ENCODE data around the gene DDTL.
"Not testable (repeated sequence)": the region's sequence is repeated elsewhere in the genome, so short reads cannot be mapped to it uniquely, and the experiment has no call there.

Gene DDTL

DNA sequence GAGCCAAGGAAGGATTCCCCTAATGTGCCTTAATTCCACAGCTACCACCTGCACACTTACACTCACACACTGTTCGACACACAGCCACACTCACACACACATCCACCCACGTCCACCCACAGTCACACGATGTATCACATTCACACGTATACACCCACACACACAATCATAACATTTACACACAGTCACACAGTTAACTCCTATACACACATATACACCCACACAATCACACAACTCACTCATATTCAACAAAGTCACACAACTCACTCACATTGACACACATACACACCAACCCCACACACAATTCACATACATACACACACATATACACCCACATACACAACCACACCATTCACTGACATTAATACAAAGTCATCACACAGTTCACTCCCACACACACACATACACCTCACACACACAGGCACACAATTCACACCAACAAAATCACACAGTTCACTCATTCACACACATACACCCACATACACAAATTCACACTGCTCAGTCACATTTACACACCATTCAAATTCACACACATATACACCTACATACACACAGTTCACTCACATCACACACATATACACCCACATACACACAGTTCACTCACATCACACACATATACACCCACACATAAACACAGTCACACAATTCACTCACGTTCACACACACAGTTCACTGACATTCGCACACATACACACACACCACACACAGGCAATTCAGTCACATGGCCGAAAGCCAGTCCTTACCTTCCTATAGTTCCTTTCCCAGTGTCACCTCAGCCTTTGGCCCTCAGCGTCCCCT lies 12.3 kb upstream of the DDTL start:
- not testable (repeated sequence) for H3K36me3 ChIP-seq (ENCODE audit: insufficient read depth, low read length); H3K4me1 ChIP-seq (ENCODE audit: insufficient read depth, low read length); H3K9me3 ChIP-seq (ENCODE audit: control insufficient read depth, insufficient read depth, low read length); H3K9ac ChIP-seq (ENCODE audit: low read depth, low read length)

DNA sequence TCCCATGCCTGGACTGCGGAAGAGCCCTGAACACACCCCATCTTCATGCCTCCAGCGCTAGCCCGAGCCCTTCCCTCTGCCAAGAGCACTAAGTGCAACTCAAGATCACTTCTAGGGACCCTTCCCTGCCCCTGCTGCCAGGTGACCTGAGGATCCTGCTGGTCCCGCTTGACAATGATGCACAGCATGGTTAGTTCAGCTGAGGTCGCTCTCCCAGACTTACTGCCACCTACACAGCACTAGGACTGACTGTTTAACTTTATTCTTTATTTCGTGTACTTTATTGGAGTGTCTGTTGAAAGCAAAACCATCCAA lies 11.7 kb upstream of the DDTL start:
- not testable (repeated sequence) for H3K9me3 ChIP-seq (ENCODE audit: control insufficient read depth, insufficient read depth, low read length); H3K9ac ChIP-seq (ENCODE audit: low read depth, low read length); H3K4me1 ChIP-seq (ENCODE audit: insufficient read depth, low read length); H3K36me3 ChIP-seq (ENCODE audit: insufficient read depth, low read length)

DNA sequence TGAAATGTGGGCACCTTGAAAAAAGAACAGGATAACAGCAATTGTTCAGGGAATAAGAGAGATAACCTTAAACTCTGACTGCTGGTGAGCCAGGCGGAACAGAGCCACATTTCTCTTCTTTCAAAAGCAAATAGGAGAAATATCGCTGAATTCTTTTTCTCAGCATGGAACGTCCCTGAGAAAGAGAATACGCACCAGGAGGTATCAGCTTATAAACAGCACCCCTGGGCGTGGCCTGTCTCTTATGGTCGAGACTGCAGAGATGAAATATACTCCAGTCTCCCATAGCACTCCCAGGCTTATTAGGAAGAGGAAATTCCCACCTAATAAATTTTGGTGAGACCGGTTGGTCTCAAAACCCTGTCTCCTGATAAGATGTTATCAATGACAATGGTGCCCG lies 10.8 kb upstream of the DDTL start:
- H3K36me3 ChIP-seq (ENCODE audit: insufficient read depth, low read length); H3K4me1 ChIP-seq (ENCODE audit: insufficient read depth, low read length); H3K9ac ChIP-seq (ENCODE audit: low read depth, low read length); H3K9me3 ChIP-seq (ENCODE audit: control insufficient read depth, insufficient read depth, low read length): not testable (repeated sequence)

DNA sequence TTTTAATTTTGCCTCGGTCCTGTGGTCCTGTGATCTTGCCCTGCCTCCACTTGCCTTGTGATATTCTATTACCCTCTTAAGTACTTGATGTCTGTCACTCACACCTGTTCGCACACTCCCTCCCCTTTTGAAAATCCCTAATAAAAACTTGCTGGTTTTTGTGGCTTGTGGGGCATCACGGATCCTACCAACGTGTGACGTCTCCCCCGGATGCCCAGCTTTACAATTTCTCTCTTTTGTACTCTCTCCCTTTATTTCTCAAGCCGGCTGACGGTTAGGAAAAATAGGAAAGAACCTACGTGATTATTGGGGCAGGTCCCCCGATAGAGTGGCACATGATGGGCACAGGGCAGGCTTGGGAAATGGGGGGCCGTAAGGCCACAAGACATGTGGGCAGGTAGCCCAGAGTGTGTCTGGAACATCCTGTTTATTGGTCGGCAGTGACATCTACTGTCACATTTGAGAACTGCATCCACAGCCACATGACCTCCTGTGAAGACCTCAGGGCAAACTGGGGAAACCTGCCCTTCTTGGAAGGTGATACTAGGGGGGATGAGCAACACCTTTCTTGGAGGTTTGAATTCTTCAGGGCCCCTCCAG lies 10.3 kb upstream of the DDTL start:
- not testable (repeated sequence) for H3K9me3 ChIP-seq (ENCODE audit: control insufficient read depth, insufficient read depth, low read length); H3K4me1 ChIP-seq (ENCODE audit: insufficient read depth, low read length); H3K36me3 ChIP-seq (ENCODE audit: insufficient read depth, low read length)
- peak overlapping the region; percentile 15; the same call in 1 of the 2 replicates for H3K9ac ChIP-seq (ENCODE audit: low read depth, low read length)

DNA sequence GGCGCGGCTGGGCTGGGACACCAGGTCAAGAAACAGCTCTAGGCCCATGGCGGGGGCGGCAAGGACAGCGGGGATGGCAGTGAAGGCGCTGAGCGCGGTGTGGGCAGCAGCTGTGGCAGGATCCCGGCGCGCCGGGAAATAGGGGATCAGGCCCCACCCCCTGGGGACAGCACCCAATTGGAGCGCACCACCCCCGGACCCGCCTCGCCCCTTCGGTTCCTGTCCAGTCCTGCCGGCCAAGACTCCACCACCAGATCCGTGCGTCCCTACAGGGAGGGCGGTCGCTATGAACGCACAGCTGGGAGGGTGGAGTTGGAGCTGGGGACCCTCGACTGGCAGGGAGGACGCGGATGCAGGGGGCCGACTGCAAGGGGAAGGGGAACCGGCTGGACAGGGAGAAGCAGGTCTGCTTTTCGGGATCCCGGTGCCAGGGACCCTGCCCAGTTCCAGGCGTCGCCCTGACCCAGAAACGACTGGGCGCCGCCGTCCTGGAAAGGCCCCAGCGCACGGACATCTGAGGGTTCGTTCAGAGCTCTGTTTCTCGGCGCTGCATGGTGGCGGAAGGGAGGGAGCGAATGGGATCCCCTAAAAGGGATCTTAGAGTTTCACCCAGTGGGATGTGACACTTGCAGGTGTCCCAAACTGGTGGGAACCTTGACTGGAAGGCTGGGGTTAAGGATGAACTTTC lies 5.5 kb upstream of the DDTL start, which contains the start of gene GSTT2B:
Gene GSTT2B (minus strand): TSS at position 112 of the 688 bp plus-strand sequence. CDS start 64 bp downstream, at position 48.
- not testable (repeated sequence) for H3K9me3 ChIP-seq (ENCODE audit: control insufficient read depth, insufficient read depth, low read length); H3K36me3 ChIP-seq (ENCODE audit: insufficient read depth, low read length); H3K4me1 ChIP-seq (ENCODE audit: insufficient read depth, low read length); H3K9ac ChIP-seq (ENCODE audit: low read depth, low read length)

DNA sequence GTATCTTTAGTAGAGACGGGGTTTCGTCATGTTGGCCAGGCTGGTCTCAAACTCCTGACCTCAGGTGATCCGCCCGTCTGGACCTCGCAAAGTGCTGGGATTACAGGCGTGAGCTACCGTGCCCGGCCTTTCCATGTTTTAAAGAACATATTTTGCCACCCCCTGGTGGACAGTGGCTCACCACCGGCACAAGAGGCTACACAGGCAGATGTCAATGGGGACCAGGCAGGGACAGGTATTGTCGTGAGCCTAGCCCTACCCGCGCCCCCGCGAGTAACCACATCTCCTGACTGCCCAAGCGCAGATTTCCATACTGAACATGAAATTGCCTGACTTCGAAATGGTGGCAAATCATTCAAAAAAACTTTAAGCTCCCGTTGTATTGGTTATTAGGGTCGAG lies 594 bp upstream of the DDTL start:
- H3K4me1 ChIP-seq (ENCODE audit: insufficient read depth, low read length); H3K9me3 ChIP-seq (ENCODE audit: control insufficient read depth, insufficient read depth, low read length); H3K9ac ChIP-seq (ENCODE audit: low read depth, low read length); H3K36me3 ChIP-seq (ENCODE audit: insufficient read depth, low read length): not testable (repeated sequence)

GRCh38 chr22:23969071-23969470 lies 2.4 kb downstream of the DDTL start:
- Histone ChIP-seq H3K9ac (ENCODE audit: low read depth, low read length) (no peak overlapping the region), H3K4me1 (ENCODE audit: insufficient read depth, low read length) (no peaks in the 10 kb centered on the region), H3K9me3 (ENCODE audit: control insufficient read depth, insufficient read depth, low read length) (no peaks in the 10 kb centered on the region), H3K36me3 (ENCODE audit: insufficient read depth, low read length) (peaks cover 11% of the 10 kb centered on the region)

DNA sequence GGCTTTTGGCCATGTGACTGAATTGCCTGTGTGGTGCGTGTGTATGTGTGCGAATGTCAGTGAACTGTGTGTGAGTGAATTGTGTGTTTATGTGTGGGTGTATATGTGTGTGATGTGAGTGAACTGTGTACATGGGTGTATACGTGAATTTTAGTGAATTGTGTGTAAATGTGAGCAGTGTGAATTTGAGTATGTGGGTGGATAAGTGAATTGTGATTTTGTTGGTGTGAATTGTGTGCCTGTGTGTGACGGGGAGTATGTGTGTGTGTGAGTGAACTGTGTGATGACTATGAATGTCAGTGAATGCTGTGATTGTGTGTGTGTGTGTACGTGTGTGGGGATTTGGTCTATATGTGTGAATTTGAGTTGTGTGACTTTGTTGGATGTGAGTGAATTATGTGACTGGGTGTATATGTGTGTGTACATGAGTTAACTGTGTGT lies 3.5 kb downstream of the DDTL start:
- no peaks in the 10 kb centered on the region for H3K9me3 ChIP-seq (ENCODE audit: control insufficient read depth, insufficient read depth, low read length)
- no peaks in the 10 kb centered on the region for H3K4me1 ChIP-seq (ENCODE audit: insufficient read depth, low read length)
- H3K9ac ChIP-seq (ENCODE audit: low read depth, low read length) = no peak overlapping the region
- peaks cover 11% of the 10 kb centered on the region for H3K36me3 ChIP-seq (ENCODE audit: insufficient read depth, low read length)

- no peaks in the 10 kb centered on the region for H3K4me1 ChIP-seq (ENCODE audit: insufficient read depth, low read length)
- no peak overlapping the region for H3K9ac ChIP-seq (ENCODE audit: low read depth, low read length)
- no peaks in the 10 kb centered on the region for H3K9me3 ChIP-seq (ENCODE audit: control insufficient read depth, insufficient read depth, low read length)
Measured at GRCh38 chr22:23970816-23971486, 4.3 kb downstream of the DDTL start.

GRCh38 chr22:23971927-23972326 lies 5.2 kb downstream of the DDTL start:
- not testable (repeated sequence) for H3K4me1 ChIP-seq (ENCODE audit: insufficient read depth, low read length); H3K9me3 ChIP-seq (ENCODE audit: control insufficient read depth, insufficient read depth, low read length); H3K9ac ChIP-seq (ENCODE audit: low read depth, low read length)
- peaks cover 11% of the 10 kb centered on the region for H3K36me3 ChIP-seq (ENCODE audit: insufficient read depth, low read length)

More at GRCh38 chr22:23970816-23971486, 4.3 kb downstream of the DDTL start:
- H3K36me3 ChIP-seq (ENCODE audit: insufficient read depth, low read length) = peaks cover 11% of the 10 kb centered on the region

- not testable (repeated sequence) for H3K4me1 ChIP-seq (ENCODE audit: insufficient read depth, low read length); H3K9me3 ChIP-seq (ENCODE audit: control insufficient read depth, insufficient read depth, low read length); H3K9ac ChIP-seq (ENCODE audit: low read depth, low read length)
- H3K36me3 ChIP-seq (ENCODE audit: insufficient read depth, low read length) = peaks cover 11% of the 10 kb centered on the region
Measured at GRCh38 chr22:23974345-23974744, 7.7 kb downstream of the DDTL start, which contains the start of gene DDT. DDT (minus strand) TSS chr22:23974441; CDS start chr22:23974414, 27 bp downstream.

- not testable (repeated sequence) for H3K9ac ChIP-seq (ENCODE audit: low read depth, low read length); H3K4me1 ChIP-seq (ENCODE audit: insufficient read depth, low read length); H3K9me3 ChIP-seq (ENCODE audit: control insufficient read depth, insufficient read depth, low read length)
- peaks cover 11% of the 10 kb centered on the region for H3K36me3 ChIP-seq (ENCODE audit: insufficient read depth, low read length)
Measured at GRCh38 chr22:23974836-23975352, 8.2 kb downstream of the DDTL start.

DNA sequence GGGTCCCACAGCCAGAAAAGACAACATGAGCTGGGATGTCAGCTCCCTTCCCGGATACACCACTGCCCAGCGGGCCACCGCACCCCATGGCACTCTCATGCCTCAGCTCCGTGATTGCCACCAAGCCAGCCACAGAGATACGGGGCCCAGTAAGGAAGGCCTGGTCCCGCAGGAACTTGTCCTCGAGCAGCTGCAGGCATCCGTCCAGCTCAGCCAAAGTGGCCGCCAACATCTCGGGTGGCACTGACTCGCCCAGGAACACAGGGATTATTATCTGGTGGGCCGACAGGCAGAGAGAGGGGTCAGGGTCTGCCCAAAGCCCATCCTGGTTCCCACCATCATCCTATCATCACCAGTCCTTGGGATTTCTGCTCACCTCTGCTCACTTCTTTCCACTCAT lies 10.6 kb downstream of the DDTL start:
- H3K36me3 ChIP-seq (ENCODE audit: insufficient read depth, low read length); H3K9me3 ChIP-seq (ENCODE audit: control insufficient read depth, insufficient read depth, low read length); H3K9ac ChIP-seq (ENCODE audit: low read depth, low read length); H3K4me1 ChIP-seq (ENCODE audit: insufficient read depth, low read length): not testable (repeated sequence)

GRCh38 chr22:23979557-23980240 lies 13.0 kb downstream of the DDTL start, which contains the start of gene GSTT2:
GSTT2 (plus strand) TSS chr22:23980134.
- H3K36me3 ChIP-seq (ENCODE audit: insufficient read depth, low read length); H3K9me3 ChIP-seq (ENCODE audit: control insufficient read depth, insufficient read depth, low read length); H3K9ac ChIP-seq (ENCODE audit: low read depth, low read length); H3K4me1 ChIP-seq (ENCODE audit: insufficient read depth, low read length): not testable (repeated sequence)

Data from ES-I3 (cell line).